WTC11 (cell line): Measurements from ENCODE around the gene LIMCH1. TPM values are rescaled to one million over a fixed set of nuclear protein-coding genes. Genes with fewer than 3 reads are reported as not detected.

Source experiments
- ATAC-seq: fragments of 200-7000 bp; cut with Tn5 transposase; 2 replicates; pipeline ENCODE4 v1.10.0; 2021; ENCODE audit warnings: mild to moderate bottlenecking, moderate library complexity
- CTCF ChIA-PET: fragments of 300-600 bp; sonication (Branson Sonifier 250); formaldehyde crosslinking; loops from one replicate; lab custom pipeline; 2021; ENCODE audit warnings: antibody characterized with exemption; lab: Charles Lee
- POLR2A ChIA-PET: fragments of 350-600 bp; sonication (Branson Sonifier 250); formaldehyde crosslinking; loops from one replicate; lab custom pipeline; 2021; ENCODE audit warnings: antibody characterized with exemption; lab: Charles Lee
- DNase-seq: peaks from one replicate; pipeline ENCODE4 v3.0.0; 2021; ENCODE audit warnings: low spot score
- H3K27ac Mint-ChIP-seq: 2 replicates; pipeline ENCODE4 v1.8.0; 2021; ENCODE audit warnings: mixed read lengths
- H3K27me3 Mint-ChIP-seq: 2 replicates; pipeline ENCODE4 v1.8.0; 2021; ENCODE audit warnings: low read depth, mild to moderate bottlenecking, moderate library complexity, mixed read lengths
- H3K36me3 Mint-ChIP-seq: 2 replicates; pipeline ENCODE4 v1.8.0; 2021; ENCODE audit warnings: mixed read lengths
- H3K4me1 Mint-ChIP-seq: 2 replicates; pipeline ENCODE4 v1.8.0; 2022; ENCODE audit warnings: mixed read lengths
- H3K4me3 Mint-ChIP-seq: 2 replicates; pipeline ENCODE4 v1.8.0; 2021; ENCODE audit warnings: mild to moderate bottlenecking, moderate library complexity, mixed read lengths
- H3K9me3 Mint-ChIP-seq: 2 replicates; pipeline ENCODE4 v1.8.0; 2021; ENCODE audit warnings: mixed read lengths
- ATF1 ChIP-seq: sonication (generic); formaldehyde crosslinking; IDR thresholded peaks from 2 replicates; pipeline ENCODE4 v1.8.1; 2023; ENCODE audit warnings: mild to moderate bottlenecking, moderate library complexity, missing genetic modification reagents
- ATF6 ChIP-seq: sonication (generic); formaldehyde crosslinking; IDR thresholded peaks from 2 replicates; pipeline ENCODE4 v1.8.1; 2023; ENCODE audit warnings: mild to moderate bottlenecking, missing genetic modification reagents
- CDX4 ChIP-seq: fragments of 250-450 bp; sonication (Bioruptor Pico); IDR thresholded peaks from 2 replicates; pipeline ENCODE4 v1.9.0; 2021; ENCODE audit warnings: moderate library complexity, mild to moderate bottlenecking, inconsistent platforms, borderline replicate concordance
- E2F1 ChIP-seq: sonication (generic); formaldehyde crosslinking; IDR thresholded peaks from 2 replicates; pipeline ENCODE4 v1.8.0; 2022; ENCODE audit warnings: mild to moderate bottlenecking, missing genetic modification reagents
- ERG ChIP-seq: fragments of 250-450 bp; sonication (Bioruptor Pico); IDR thresholded peaks from 2 replicates; pipeline ENCODE4 v1.8.0; 2021; ENCODE audit warnings: mild to moderate bottlenecking
- ETV6 ChIP-seq: sonication (generic); formaldehyde crosslinking; IDR thresholded peaks from 2 replicates; pipeline ENCODE4 v1.8.1; 2022; ENCODE audit warnings: mild to moderate bottlenecking, missing genetic modification reagents
- FOXP1 ChIP-seq: sonication (generic); formaldehyde crosslinking; IDR thresholded peaks from 2 replicates; pipeline ENCODE4 v1.8.0; 2022; ENCODE audit warnings: missing genetic modification reagents, mild to moderate bottlenecking, moderate library complexity, borderline replicate concordance
- HMGA2 ChIP-seq: fragments of 250-450 bp; sonication (Bioruptor Pico); IDR thresholded peaks from 2 replicates; pipeline ENCODE4 v1.4.0; 2021; ENCODE audit warnings: mild to moderate bottlenecking, moderate library complexity
- IRF1 ChIP-seq: sonication (generic); formaldehyde crosslinking; IDR thresholded peaks from 2 replicates; pipeline ENCODE4 v1.8.0; 2023; ENCODE audit warnings: missing genetic modification reagents
- NFE2L1 ChIP-seq: sonication (generic); formaldehyde crosslinking; IDR thresholded peaks from 2 replicates; pipeline ENCODE4 v1.8.1; 2023; ENCODE audit warnings: missing genetic modification reagents
- RORB ChIP-seq: fragments of 250-450 bp; sonication (Bioruptor Pico); IDR thresholded peaks from 2 replicates; pipeline ENCODE4 v1.9.0; 2021; ENCODE audit warnings: mild to moderate bottlenecking
- SMAD4 ChIP-seq: sonication (generic); formaldehyde crosslinking; IDR thresholded peaks from 2 replicates; pipeline ENCODE4 v1.8.0; 2022; ENCODE audit warnings: mild to moderate bottlenecking, missing genetic modification reagents
- TEAD1 ChIP-seq: sonication (generic); formaldehyde crosslinking; IDR thresholded peaks from 2 replicates; pipeline ENCODE4 v1.8.0; 2022; ENCODE audit warnings: mild to moderate bottlenecking, missing genetic modification reagents
- ZBTB21 ChIP-seq: sonication (generic); formaldehyde crosslinking; IDR thresholded peaks from 2 replicates; pipeline ENCODE4 v1.8.1; 2023; ENCODE audit warnings: mild to moderate bottlenecking, missing genetic modification reagents, borderline replicate concordance
- ZBTB43 ChIP-seq: sonication (generic); formaldehyde crosslinking; IDR thresholded peaks from 2 replicates; pipeline ENCODE4 v1.8.1; 2023; ENCODE audit warnings: mild to moderate bottlenecking, missing genetic modification reagents
- ZNF121 ChIP-seq: sonication (generic); formaldehyde crosslinking; IDR thresholded peaks from 2 replicates; pipeline ENCODE4 v1.8.0; 2023; ENCODE audit warnings: missing genetic modification reagents
- ZNF219 ChIP-seq: sonication (generic); formaldehyde crosslinking; IDR thresholded peaks from 2 replicates; pipeline ENCODE4 v1.8.0; 2023; ENCODE audit warnings: missing genetic modification reagents, mild to moderate bottlenecking, borderline replicate concordance
- ZNF281 ChIP-seq: sonication (generic); formaldehyde crosslinking; IDR thresholded peaks from 2 replicates; pipeline ENCODE4 v1.8.0; 2023; ENCODE audit warnings: mild to moderate bottlenecking, missing genetic modification reagents
- ZNF396 ChIP-seq: fragments of 250-450 bp; sonication (Bioruptor Pico); IDR thresholded peaks from 2 replicates; pipeline ENCODE4 v1.8.0; 2021; ENCODE audit warnings: mild to moderate bottlenecking, moderate library complexity, borderline replicate concordance
- total RNA-seq: library from RNA; stranded (reverse); gene quantifications from 3 replicates; pipeline ENCODE4 v1.2.3, GENCODE V29; 2021

Gene LIMCH1
- total RNA-seq, 1 experiment from 2014 or later: 0.92 TPM

- DNase-seq (no peak), ATAC-seq (no peak)
- ChIA-PET CTCF (interaction anchor here (0.7 to 1.4 kb wide), 3 partner anchors 9 to 441 kb away, joined by 3 to 5 read pairs (median 5); no protein-coding TSS in a partner anchor), POLR2A (interaction anchor here (0.6 to 0.8 kb wide), 2 partner anchors 11 to 13 kb away, joined by 3 to 5 read pairs; no protein-coding TSS in a partner anchor)
- Mint-ChIP-seq H3K36me3 (no peaks in the 10 kb centered on the region), H3K4me3 (no peak overlapping the region), H3K9me3 (no peaks in the 10 kb centered on the region), H3K27me3 (peaks cover 6% of the 10 kb centered on the region), H3K27ac (no peak overlapping the region), H3K4me1 (peaks cover 39% of the 10 kb centered on the region)
- TF ChIP-seq ZNF396 (no peak), ATF1 (CRISPR knock-in tag) (no peak), SMAD4 (CRISPR knock-in tag) (no peak), FOXP1 (no peak), ZNF219 (CRISPR knock-in tag) (no peak), ZBTB43 (no peak), TEAD1 (CRISPR knock-in tag) (no peak), HMGA2 (CRISPR knock-in tag) (no peak), ZNF281 (CRISPR knock-in tag) (no peak), ATF6 (CRISPR knock-in tag) (no peak), CDX4 (no peak), E2F1 (CRISPR knock-in tag) (no peak), ERG (no peak), RORB (CRISPR knock-in tag) (no peak), ETV6 (CRISPR knock-in tag) (no peak), IRF1 (CRISPR knock-in tag) (no peak), ZBTB21 (CRISPR knock-in tag) (no peak), NFE2L1 (no peak), ZNF121 (CRISPR knock-in tag) (no peak)
Measured at GRCh38 chr4:41624765-41625164, 86.8 kb downstream of the LIMCH1 start.
